Left lobe of liver (tissue), 2 donors: ENCODE results near the gene OSBPL9. TPM values are rescaled to one million over a fixed set of nuclear protein-coding genes. Genes with fewer than 3 reads are reported as not detected.
"Not testable (repeated sequence)": the region's sequence is repeated elsewhere in the genome, so short reads cannot be mapped to it uniquely, and the experiment has no call there.

Experiments
- ATAC-seq: fragments of 200-7000 bp; cut with Tn5 transposase; one replicate; pipeline ENCODE4 v1.9.1; 2020; ENCODE audit warnings: mild to moderate bottlenecking, moderate library complexity
- DNase-seq: peaks from one replicate; pipeline ENCODE4 v3.0.0-alpha.2; 2020; ENCODE audit warnings: low spot score
- total RNA-seq: library from RNA; stranded (reverse); gene quantifications from one replicate; pipeline ENCODE4 v1.2.1, GENCODE V29; 2021
- donor health status: DM: no; HTN: no; CAD: no; lungs with moderate emphysema.
- donor health status: DM: no; HTN: yes; CAD: no.

Gene OSBPL9
- total RNA-seq, 1 donor from 2014 or later, result 61.1 TPM

- DNase-seq (no peak), ATAC-seq (no peak)
Observed at GRCh38 chr1:51634618-51635017, 17.7 kb downstream of the OSBPL9 start.

DNA sequence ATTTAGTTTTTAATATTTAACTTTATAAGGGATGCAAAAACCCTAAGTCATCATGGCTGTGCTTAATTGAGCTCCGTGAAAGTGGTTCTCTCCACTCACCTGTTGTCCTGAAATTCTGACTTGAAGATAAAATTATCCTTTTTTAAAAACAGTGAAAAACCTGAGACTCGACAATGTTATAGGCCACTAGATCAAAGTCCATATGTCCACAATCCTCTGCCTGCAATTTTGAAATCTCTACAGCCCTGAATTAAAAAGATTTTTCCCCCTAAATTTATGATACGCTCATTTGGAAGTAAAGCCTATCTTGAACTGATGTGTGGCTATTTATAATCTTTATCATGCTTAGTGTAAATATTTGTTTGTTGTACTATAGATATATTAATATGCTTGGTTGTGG is 18.7 kb downstream of the OSBPL9 start:
- DNase-seq (no peak), ATAC-seq (peak; percentile 49)

GRCh38 chr1:51636191-51636590 is 19.3 kb downstream of the OSBPL9 start:
- ATAC-seq, result no peak
- no peak for DNase-seq

DNA sequence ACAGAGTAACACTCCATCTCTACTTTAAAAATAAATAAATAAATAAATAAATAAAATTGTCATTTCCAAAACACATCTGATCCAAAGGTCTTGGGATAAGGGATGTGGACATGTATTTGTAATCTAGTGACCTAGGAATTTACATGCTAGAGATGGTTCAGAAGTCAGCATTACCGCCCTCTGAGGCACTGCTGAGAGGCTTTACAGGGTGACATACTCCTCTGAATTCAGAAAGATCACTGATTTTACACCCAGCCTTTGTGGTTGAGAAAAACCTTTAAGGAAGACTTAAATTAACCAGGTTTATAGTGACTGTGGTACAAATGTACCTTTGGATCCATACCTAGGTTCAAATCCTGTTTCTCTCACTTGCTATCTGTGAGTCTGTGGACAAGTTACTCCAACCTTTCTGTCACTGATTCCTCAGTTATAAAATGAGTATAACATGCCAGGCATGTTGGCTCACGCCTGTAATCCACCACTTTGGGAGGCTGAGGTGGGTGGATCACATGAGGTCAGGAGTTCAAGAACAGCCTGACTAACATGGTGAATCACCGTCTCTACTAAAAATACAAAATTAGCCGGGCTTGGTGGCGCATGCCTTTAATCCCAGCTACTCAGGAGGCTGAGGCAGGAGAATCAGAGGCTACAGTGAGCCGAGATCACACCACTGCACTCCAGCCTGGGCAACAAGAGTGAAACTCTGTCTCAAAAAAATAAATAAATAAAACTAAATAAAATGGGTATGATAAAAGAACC is 20.1 kb downstream of the OSBPL9 start:
- ATAC-seq (no peak), DNase-seq (no peak)

DNA sequence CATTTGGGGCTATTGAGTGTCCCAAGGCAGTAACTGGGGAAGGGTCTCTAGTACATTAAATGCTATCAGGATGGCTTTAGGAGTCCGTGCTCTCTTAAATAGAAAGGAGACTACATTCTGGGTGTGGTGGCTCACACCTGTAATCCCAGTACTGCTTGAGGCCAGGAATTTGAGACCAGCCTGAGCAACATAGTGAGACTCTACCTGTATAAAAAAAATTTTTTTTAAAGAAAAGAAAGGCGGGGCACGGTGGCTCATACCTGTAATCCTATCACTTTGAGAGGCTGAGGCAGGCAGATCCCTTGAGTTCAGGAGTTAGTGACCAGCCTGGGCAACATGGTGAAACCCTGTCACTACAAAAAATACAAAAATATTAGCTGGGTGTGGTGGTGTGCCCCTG is 21.5 kb downstream of the OSBPL9 start:
- ATAC-seq, result no peak
- DNase-seq, result no peak

DNA sequence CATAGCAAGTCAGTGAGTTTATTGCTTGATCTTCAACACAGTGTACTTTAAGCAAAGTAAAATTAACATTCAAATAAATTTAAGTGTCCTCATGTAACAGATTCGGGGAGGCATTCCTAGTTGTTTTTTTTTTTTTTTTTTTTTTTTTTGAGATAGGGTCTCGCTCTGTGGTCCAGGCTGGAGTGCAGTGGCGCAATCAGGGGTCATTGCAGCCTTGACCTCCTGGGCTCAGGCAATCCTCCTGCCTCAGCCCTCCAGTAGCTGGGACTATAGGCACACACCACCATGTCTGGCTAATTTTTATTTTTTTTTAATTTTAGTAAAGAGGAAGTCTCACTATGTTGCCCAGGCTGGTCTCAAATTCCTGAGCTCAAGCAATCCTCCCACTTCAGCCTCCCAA is 22.8 kb downstream of the OSBPL9 start:
- no peak for ATAC-seq
- no peak for DNase-seq

DNA sequence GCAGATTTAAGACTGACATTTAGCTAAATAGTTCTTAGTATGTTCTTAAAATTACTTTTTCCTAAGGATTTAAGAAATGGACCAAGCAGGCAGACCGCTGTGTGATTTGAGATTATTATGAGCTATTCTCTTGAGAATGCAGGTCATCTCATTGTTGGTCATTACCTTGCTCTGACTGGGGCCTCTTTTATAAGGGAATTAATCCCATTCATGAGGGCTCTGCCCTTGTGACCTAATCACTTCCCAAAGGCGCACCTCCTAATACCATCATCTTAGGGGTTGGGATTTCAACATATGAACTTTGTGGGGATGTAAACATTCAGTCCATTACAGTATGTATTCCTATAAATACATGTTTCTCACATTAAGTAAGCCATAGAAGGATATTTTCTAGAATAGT is 24.2 kb downstream of the OSBPL9 start:
- no peak for ATAC-seq
- no peak for DNase-seq

DNA sequence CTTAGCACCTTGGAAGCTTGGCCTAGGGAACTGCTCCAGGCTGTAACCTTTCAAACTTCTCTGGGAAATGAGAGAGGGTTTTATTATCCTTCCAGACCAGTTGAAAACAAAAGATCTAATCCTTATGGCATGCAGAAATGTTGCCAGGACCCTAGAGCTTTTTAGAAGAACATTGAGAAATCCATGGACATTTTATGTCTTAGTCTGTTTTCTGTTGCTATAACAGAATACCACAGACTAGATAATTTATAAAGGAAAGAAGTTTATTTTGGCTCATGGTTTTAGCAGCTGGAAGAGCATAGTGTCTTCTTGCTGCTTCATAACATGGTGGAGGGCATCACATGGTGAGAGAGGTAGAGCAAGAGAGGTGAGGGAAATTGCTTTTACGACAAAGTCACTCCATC is 25.8 kb downstream of the OSBPL9 start:
- ATAC-seq, result no peak
- DNase-seq, result no peak

DNA sequence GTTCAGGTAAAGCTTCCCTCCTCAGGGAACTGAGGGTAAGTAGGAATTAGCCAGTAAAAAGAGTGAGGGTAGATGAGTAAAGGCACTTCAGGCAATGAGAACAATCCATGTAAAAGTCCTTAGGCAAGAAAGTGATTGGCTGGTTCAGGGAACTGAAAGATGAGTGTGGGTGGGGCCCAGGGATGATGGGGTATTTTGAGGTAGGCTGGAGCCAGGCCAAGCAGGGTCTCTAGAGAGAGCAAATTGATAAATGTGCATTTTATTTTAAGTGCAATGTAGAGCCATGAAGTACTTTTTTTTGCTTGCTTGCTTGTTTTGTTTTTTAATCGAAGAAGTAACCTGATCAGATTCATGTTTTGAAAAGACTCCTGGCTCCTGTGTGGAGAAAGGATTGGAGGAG is 26.5 kb downstream of the OSBPL9 start:
- ATAC-seq (no peak), DNase-seq (no peak)

- DNase-seq, result no peak
- ATAC-seq, result no peak
Observed at GRCh38 chr1:51644020-51644419, 27.1 kb downstream of the OSBPL9 start.

- no peak for DNase-seq
- ATAC-seq, result no peak
Observed at GRCh38 chr1:51644533-51645197, 27.8 kb downstream of the OSBPL9 start.

GRCh38 chr1:51646592-51646991 is 29.7 kb downstream of the OSBPL9 start:
- not testable (repeated sequence) for DNase-seq, ATAC-seq

- ATAC-seq, result peak; percentile 73
- no peak for DNase-seq
Observed at GRCh38 chr1:51648180-51649109, 31.6 kb downstream of the OSBPL9 start.

DNA sequence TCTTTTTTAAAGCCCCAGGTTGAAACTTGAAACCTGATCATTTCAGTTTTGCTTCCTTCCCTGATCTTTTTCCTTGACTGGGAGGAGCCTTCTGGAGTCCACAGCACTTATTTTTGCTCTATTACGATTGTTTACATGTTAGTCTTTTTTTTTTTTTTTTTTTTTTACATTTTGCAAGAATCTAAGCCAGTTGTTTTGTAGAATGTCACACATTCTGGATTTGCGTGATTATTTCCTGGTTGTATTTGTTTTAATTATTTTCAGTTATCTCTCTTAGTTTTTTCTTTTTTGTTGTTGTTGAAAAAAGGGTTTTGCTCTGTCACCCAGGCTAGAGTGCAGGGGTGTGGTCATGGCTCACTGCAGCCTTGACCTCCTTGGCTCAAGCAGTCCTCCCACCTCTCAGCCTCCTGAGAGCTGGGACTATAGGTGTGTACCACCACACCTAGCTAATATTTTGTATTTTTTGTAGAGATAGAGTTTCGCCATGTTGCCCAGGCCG is 32.8 kb downstream of the OSBPL9 start:
- no peak for DNase-seq
- no peak for ATAC-seq

DNA sequence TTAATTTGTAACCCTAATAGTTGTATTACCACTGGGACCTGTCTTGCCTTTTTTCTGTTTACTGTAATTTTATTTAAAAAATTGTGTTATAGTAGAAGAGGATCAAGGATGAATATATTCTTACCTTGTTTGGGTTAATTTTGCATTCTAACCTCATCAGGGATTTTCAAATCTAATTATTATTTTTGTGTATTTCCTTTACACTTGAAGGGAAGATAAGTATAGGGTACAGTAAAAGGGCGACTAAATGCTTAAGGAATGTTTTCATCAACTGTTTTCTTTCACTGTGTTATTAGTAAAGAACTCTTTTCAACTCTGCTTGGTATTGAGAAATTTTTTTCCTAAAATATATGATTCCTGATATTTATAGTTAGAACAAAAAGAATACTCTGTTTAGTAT is 33.3 kb downstream of the OSBPL9 start:
- ATAC-seq, result no peak

DNA sequence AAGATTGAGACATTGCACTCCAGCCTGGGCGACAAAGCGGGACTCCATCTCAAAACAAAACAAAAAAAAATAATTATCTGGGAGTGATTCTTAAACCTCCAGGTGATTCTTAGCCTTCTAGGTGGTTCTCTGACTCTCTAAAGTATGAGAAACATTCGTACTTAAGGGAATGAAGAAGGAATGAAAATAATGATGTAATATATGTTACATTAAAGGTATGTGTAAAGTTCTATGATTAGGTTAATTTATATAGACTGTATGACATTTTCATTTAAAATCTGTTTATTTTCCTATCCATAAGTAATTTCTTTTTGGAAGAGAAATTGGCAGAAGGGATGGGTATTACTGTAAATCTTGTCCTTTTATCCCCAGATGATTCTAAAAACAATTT is 34.7 kb downstream of the OSBPL9 start:
- ATAC-seq, result no peak
- no peak for DNase-seq

More for the DNA sequence above, 33.3 kb downstream of the OSBPL9 start:
- DNase-seq, result no peak

GRCh38 chr1:51652599-51652998 is 35.7 kb downstream of the OSBPL9 start:
- ATAC-seq, result no peak
- DNase-seq, result no peak

- DNase-seq, result no peak
- ATAC-seq, result peak; percentile 74
Observed at GRCh38 chr1:51653127-51653526, 36.2 kb downstream of the OSBPL9 start.

DNA sequence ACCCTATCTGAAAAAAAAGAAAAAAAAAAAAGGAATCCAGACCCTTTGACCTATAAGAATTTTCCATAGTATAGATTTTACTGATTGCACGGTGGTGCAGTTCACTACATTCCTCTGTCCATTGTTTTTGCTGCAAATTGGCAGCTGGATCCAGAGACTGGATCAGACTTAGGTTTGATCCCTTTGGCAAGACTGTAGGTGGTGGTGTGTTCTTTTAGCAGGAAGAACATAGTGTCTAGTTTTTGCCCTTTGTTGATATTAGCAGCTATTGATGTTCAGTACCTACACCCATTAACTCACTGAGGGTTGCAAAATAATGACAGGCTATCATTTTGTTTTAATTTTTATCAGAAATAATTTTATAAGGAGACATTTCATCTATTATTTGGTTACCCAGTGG is 37.1 kb downstream of the OSBPL9 start:
- ATAC-seq, result peak; percentile 81
- DNase-seq, result no peak

DNA sequence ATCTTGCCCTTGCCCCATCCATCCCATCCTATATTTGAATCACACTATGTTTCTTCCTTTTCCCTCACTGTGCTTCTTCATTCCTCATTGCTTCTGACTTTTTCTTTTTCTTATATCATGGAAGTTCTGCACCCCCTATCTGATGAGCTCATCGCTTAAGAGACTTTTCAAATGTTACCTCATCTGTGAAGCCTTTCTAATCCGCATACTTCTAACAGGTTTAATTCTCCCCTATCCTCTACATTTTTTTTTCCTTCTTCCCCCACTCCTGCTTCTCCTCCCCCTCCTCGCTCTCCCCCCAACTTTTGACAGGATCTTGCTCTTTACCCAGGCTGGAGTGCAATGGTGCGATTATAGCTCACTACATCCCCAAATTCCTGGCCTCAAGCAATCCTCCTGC is 39.5 kb downstream of the OSBPL9 start:
- DNase-seq, result no peak
- ATAC-seq, result no peak

DNA sequence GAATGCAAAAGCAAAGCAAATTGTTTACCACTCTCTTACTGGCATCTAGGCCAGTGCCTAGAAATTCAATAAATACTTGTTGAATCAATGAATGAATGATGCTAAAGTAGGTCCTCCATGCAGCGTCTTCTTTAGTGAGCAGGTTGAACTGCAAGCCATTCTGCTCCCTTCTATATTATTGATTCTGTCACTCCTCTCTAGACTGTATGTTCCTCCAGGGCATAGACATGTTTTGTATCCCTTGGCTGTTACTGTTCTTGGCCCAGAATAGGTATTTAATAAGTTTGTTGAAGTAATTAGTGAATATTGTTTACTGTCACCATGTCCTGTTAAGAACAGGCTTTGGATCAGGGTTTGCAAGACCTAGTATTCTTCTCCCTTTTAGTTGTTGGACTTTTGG is 43.7 kb downstream of the OSBPL9 start:
- ATAC-seq, result no peak
- DNase-seq, result no peak
